HFF-Myc (cell line): Measurements from ENCODE around the gene TTC39B.
A peak's percentile ranks its signal among the peaks of the same experiment; 100 is the strongest.

Source experiments
- DNase-seq: peaks from one replicate; pipeline ENCODE4 v3.0.0-alpha.2; 2011; ENCODE audit warnings: low read depth; ENCODE audit errors: extremely low read depth
- H3K4me3 ChIP-seq: replicated peaks from 2 replicates; pipeline ENCODE4 v1.5.1; 2011; ENCODE audit warnings: low read depth, mild to moderate bottlenecking, control low read depth, low read length
- TF ChIP-seq, protein P1 (sequence below): IDR thresholded peaks from 2 replicates; pipeline ENCODE4 v1.5.1; 2012; ENCODE audit warnings: mild to moderate bottlenecking, low read depth, low read length, control low read depth; ENCODE audit errors: missing control alignments

The TTC39B gene

DNA sequence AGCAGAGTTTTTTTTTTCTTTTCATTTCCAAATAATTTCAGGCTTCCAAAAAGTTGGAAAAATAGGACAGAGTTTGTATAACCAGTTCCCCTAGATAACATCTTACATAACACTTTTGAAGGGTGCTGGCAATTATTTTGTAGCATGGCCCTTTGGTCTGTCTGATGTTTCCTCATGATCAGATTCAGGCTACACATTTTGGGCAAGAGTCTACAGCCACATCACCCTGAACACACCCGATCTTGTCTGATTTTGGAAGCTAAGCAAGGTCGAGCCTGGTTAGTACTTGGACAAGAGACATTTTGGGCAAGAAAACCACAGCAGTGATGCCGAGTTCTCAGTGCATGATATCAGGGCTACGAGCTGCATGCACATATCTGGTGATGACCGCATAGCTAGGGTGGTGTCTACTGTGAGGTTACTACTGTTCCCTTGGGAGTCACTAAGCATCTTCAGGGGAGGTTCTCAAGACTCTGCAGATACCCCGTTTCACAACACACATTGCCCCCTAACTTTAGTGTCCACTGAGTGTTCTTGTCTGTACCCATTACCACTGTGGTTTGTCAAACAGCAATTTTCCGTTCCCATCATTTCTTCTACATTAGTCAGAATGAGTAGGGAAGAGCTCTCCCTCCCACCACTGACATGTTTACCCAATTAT lies 86.2 kb downstream of the TTC39B start:
- no peak overlapping the region for H3K4me3 ChIP-seq
- TF ChIP-seq, protein P1, sequence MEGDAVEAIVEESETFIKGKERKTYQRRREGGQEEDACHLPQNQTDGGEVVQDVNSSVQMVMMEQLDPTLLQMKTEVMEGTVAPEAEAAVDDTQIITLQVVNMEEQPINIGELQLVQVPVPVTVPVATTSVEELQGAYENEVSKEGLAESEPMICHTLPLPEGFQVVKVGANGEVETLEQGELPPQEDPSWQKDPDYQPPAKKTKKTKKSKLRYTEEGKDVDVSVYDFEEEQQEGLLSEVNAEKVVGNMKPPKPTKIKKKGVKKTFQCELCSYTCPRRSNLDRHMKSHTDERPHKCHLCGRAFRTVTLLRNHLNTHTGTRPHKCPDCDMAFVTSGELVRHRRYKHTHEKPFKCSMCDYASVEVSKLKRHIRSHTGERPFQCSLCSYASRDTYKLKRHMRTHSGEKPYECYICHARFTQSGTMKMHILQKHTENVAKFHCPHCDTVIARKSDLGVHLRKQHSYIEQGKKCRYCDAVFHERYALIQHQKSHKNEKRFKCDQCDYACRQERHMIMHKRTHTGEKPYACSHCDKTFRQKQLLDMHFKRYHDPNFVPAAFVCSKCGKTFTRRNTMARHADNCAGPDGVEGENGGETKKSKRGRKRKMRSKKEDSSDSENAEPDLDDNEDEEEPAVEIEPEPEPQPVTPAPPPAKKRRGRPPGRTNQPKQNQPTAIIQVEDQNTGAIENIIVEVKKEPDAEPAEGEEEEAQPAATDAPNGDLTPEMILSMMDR, result no peak
- no peak for DNase-seq

DNA sequence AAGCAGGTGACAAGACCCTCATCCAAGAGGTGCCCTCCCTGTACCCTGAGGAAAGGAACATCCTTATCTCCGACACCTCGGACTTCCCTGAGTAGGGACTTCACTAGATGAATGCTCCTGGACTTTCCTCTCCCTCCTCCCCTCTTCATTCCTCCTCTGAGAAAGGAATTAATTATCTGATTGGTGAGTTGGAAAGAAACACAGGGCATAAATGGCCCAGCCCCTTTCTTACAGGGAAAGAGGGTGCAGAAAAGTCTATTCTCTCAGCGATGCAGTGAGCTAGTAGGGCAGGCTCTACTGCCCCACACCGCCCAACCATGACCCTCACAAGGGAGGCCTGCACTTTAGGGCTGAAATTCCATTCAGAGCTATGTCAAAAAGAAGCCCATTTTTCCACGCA lies 87.5 kb downstream of the TTC39B start:
- no peak for DNase-seq
- no peak overlapping the region for H3K4me3 ChIP-seq
- TF ChIP-seq, protein P1, result no peak

DNA sequence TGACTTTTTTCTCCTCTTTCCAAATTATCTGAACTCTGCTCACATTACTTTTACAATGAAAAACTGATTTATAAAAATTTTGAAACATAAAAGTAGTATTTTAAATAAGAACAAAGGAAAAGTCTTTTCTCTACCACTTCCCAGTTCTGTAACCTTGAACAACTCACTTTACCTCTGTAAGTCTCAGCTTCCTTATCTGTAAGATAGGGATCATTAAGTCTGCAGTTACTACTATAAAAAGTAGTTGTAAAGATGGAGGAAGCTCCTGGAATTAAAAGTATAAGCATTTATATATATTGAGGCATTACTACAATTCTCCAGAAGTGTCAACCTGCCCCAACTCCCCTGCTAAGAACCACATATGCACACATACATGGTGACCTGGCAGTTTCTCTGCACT lies 88.0 kb downstream of the TTC39B start:
- DNase-seq, result no peak
- H3K4me3 ChIP-seq, result no peak overlapping the region
- TF ChIP-seq, protein P1, result no peak

DNA sequence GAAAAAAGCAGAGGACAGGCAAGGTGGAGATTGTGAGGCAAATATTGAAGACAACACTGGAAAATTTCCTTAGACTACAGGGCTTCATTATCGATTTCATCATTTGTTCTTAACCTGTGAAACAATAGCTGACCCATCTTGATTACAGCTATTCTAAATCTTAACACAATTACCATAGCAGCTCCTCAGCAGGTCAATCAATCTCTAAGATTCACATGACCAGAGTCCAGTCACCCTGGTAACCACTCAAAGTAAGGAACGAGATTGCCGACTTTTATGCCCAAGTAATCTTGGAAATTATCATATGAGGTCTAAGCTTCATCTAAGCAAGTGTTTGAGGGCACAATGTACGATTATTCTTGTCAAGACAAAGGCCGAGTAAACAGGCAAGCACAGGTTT lies 93.8 kb downstream of the TTC39B start:
- H3K4me3 ChIP-seq, result no peak overlapping the region
- TF ChIP-seq, protein P1, result no peak
- no peak for DNase-seq

DNA sequence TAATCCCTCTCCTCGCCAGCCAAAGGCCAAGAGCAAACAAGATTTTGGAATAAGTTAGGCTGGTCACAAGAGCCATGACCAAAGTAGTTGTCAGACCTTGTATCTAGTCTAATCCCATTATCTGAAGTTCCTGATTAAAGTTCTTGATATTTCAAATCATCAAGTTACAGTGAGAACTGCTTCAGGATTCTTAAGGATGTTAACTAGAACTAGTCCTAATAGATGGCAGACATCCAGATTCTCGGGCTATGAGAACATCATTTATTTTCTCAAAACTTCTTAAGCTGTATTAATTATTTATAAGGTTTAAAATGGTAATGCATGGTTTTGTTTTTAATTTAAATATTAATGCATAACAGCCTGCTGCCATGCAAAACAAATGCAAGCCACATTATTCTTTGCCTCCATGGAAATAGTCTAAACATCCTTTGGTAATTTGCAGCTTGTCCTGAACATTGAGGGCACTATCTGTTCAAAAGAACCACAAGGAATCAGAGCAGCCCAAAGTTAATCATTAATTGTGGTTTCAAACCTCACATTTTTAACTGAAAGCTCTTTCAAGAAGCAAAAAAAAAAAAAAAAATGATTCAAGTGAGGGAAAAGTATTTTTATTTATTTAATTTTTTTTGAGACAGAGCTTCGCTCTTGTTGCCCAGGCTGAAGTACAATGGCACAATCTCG lies 95.1 kb downstream of the TTC39B start:
- H3K4me3 ChIP-seq, result no peak overlapping the region
- DNase-seq, result no peak
- TF ChIP-seq, protein P1, result no peak

DNA sequence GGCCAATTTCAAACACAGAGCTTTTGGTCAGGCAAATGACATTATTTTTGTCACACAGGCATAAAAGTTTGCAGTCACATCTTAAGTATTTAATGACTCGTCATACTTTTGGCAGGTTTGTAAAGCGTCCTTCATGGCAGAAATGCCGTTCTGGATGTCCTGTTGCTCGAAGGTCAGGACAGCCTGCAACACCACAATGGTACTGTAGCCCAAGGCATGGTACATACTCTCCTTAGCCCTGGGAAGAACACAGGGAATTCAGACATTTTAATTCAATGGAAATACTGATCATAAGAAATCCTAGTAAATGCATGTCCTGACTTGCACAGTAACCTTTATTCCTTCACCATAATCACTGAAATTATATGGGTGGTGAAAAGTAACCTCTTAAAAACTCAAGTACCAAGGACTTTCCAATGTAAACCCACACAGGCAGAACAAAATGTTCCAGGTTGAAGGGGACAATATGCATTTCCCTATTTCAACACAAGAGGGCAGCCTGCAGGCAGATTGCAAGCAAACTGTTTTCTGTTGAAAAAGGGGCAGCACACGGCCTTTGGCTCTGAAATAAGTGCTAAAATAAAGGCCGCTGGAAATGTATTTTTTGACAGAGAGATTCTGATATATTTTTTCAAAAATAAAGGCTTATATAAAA lies 95.7 kb downstream of the TTC39B start:
- H3K4me3 ChIP-seq, result no peak overlapping the region
- DNase-seq, result peak; percentile 49
- TF ChIP-seq, protein P1, result peak; percentile 88
